ENCODE measurements around the gene ARHGAP21.
"Not testable (repeated sequence)": the region's sequence is repeated elsewhere in the genome, so short reads cannot be mapped to it uniquely, and the experiment has no call there.

Gene ARHGAP21

DNA sequence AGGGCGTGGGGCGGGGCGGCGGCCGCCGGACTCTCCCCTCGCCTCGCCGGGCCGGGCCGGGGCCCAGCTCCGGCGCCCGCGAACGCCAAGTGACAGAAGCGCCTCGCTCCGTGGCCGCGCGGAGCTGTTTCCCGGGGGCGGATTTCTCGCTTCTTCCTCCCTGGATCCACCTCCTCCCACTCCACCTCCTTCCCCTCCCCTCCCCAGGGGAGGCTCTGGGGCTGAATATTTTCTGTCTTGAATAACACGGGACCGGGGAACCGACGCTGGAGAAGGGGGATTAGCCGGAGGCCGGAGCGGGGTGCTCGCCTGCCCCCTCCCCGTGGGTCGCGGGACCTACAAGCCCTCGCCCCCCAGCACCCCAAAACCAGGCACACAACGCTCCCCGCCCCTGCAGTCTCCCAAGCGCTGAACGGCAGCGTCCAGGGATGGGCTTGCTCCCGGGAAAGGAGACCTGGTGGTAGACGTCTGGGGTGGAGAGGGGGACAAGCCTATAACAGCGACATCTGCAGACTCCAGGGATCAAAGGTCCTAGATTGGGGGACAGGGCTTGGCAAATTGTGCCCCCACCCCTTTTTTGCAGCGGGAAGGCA is at the start of gene ARHGAP21:
ARHGAP21 (minus strand) TSS at position 100 of the 593 bp plus-strand sequence. CDS start 1,988 bp downstream, outside the sequence.
- peak; percentile 47 for DNase-seq

DNA sequence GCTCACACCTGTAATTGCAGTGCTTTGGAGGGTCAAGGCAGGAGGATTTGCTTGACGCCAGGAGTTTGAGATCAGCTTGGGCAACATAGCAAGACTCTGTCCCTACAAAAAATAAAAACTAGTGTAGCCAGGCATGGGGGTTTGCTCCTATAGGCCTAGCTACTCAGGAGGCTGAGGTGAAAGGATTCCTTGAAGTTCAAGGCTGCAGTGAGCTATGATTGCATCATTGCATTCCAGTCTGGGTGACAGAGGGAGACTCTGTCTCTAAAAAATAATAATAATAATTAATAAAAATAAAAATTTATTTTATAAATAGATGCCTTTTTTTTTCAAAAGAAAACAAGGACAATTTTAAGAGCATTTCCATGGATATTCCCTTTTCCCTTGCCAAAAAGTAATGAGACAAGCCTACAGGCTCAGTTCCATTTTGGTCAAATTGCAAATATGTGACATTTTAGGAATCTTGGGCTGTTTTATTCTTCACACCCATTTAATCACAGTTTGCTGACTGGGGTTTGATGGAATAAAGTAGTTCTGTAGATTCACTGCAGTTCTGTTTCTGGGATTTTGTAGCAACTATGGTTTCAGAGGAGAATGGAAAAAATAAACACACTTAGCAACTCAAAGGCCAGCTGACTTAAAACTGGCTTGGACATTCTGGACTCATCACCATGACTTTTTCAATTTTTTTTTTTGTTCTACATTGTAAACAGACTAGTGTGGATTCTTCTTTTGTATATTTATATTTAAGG is 48.4 kb upstream of the ARHGAP21 start:
- no peak for DNase-seq

DNA sequence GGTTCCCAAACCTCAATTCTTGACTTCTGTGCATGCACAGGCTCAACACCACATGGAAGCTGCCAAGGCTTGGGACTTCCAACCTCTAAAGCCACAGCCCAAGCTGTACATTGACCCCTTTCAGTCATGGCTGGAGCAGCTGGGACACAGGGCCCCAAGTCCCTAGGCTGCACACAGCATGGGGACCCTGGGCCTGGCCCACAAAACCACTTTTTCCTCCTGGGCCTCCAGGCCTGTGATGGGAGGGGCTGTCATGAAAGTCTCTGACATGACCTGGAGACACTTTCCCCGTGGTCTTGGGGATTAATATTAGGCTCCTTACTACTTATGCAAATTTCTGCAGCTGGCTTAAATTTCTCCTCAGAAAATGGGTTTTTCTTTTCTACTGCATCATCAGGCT is 41.3 kb upstream of the ARHGAP21 start:
- not testable (repeated sequence) for DNase-seq

DNA sequence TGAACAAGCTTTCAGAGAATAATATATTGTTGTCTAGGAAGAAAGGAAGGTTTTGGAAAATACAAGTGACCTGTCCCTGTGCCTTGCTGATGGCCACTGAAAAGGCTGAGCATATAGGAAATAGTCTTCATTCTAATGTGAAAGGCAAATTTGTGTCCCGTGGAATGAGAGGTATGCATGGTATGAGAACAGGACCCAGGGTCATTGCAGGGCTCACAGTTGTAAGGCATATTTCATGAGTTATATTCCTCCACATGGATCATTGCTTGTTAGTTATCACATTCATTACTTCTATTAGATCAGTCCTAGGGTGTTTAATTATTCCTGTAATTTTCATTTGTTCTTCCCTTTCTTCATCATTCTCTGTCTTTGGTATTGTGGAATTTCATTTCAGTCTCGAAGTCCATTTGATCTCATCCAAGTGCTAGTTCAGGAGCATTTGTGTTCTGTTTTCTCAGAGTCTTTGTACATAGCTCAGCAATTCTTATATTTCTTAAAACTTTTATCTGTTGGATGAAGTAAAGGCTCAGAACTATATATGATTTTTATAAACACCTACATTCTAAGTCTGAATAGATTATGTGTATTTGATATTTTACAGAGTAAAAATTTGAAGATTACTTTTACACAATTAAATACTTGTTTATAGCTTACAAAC is 39.4 kb upstream of the ARHGAP21 start:
- no peak for DNase-seq

DNA sequence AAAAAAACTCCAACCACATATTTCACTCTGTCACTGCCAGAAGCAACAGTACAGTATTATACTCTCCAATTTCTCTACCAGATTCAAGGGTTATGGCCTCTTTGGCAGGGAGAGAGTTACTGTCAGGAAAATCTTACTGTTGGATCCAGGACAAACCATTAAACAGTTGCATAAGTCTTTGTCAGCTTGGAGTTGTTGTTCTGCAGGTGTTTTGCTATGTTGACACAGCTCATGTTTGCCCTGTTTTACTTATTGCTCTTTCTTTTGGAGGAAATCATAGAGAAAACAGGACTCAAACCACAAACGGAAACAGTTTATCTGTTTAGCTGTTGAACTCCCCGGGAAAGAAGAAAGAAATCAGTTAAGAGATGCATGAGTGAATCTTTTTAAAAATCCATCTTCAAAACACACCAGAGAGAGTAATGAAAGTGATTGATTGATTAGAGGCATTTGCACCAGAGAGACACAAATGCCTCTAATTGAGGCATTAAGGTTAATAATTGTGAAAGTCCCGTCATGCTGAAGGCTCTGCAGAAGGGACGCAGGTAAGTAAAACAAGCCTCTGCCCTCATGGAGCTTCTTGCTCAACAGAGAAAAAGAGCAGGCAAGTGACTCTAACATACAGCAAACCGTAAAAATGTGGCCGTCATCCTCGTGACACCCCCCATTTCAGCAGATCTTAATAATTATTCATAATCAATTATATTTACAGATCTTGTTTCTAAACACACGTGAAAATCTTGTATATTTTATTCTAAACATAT is 38.7 kb upstream of the ARHGAP21 start:
- no peak for DNase-seq

DNA sequence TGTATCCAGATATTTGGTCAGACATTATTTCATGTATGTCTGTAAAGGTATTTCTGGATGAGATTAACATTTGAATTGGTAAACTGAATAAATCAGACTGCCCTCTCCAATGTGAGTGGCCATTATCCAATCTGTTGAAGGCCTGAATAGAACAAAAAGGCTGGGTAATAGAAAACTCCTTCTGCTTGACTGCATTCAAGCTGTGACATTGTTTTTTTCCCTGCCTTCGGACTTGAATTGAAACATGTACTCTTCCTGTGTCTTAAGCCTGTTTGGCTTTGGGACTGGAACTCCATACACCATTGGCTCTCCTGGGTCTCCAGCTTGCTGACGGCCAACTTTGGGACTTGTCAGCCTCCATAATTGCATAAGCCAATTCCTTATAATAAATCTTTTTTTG is 36.0 kb upstream of the ARHGAP21 start:
- no peak for DNase-seq

DNA sequence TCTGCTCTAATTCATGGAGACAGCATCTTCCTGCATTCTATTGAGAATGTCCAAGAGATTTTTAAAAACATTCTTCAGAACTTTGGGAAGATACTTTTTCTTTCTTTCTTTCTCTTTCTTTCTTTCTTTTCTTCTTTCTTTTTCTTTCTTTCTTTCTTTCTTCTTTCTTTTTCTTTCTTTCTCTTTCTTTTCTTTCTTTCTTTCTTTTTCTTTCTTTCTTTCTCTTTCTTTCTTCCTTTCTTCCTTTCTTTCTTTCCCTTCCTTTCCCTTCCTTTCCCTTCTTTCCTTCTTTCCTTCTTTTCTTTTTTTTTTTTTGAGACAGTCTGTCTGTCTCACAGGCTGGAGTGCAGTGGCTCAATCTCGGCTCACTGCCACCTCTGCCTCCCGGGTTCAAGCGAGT is 34.6 kb upstream of the ARHGAP21 start:
- not testable (repeated sequence) for DNase-seq

DNA sequence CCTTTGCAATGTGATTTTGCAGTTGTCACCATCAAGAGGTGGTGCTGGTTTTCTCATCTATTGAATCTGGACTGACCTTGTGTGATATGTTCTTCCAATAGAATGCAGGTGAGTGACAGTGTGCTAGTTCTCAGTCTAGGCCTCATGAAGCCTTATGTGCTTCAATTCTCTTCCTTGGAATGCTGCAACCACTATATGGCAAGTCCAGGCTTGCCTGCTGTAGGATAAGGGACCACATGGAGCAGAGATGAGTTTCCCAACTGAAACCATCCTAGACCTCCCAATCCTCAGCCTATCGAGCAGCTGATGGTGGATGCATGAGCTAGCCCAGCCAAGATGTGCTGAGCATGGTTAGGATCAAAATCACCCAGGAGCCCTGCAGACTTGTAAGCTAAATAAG is 32.6 kb upstream of the ARHGAP21 start:
- no peak for DNase-seq

DNA sequence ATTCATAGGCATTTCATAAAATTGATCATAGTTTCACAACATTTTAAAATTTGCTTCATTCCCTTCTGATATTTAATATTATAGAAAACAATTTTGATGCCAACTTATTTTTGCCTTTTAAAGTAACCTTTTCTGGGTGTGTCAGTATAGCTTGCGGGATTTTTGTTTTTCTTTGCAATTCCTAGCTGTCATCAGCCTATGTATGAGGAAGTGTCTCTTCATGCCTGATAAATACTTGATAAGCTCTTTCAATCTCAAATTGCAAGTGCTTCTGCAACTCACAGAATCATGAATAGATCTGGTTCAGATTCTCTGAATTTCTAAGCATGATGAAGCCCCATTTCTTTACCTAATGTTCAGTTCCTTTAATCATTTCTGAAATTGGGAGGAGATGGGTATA is 28.0 kb upstream of the ARHGAP21 start:
- DNase-seq = no peak

DNA sequence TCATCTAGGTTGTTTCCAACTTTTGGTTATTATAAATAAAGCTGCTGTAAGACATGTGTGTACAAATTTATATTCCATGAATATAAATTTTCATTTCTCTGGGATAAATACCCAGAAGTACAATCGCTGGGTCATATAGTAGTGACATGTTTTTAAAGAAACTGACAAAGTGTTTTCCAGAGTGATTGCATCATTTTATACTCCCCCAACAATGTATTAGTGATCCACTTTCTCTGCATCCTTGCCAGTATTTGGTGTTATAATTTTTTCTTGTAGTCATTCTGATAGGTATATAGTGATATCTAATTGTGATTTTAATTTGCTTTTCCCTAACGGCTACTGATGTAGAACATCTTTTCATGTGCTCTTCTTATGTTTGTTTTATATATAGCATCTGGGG is 27.0 kb upstream of the ARHGAP21 start:
- DNase-seq = no peak

DNA sequence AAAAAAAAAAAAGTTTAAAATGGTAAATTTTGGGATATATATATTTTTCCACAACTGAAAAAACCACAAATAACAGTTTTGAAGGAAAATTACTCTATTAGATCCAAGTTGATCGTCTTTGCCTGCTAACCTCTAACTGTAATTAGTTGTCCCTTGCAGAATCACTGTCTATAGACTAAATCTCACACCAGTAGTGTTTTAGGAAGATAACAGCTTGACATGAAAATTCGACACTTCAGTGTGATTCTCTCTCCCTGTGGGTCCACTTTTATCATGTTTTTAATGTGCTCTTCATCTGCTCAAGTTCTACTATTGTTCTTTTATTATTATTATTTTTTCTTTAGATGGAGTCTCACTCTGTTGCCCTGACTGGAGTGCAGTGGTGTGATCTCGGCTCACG is 24.5 kb upstream of the ARHGAP21 start:
- no peak for DNase-seq

DNA sequence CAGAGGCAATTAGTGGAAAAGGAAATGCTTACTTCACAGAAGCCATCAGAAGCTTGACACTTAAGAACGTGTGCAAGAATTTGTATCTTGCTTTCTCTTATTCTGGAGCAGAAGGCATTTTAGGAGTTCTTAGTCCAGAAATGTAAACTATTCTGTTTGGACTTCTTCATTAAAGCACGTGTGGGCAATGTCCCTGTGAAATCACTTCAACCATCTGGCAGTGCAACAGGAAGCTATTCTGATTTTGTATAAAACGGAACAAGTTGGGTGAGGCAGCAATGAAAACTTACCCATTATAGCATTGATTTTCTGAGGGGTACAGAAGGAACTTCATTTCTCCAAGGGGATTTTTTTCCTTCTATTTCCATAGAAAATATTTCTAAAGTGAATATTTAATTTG is 21.3 kb upstream of the ARHGAP21 start:
- no peak for DNase-seq

DNA sequence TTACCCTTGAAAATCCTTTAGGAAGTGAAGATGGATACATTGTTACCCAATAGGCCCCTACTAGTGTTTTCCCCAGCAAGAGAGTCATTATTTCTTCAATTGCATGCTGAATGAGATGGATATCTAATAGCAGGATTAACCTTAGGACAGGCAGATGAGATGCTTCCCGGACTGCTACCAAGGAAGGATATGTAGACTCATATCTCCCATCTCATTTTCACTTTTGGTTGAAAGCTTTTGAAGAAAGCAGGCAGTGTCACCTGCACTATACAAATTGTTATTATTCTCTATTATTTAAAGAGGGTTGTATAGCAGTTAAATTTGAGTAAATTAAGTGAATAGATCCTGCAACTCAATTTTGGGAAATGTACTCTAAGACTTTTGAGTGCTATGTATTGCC is 17.0 kb upstream of the ARHGAP21 start:
- no peak for DNase-seq

DNA sequence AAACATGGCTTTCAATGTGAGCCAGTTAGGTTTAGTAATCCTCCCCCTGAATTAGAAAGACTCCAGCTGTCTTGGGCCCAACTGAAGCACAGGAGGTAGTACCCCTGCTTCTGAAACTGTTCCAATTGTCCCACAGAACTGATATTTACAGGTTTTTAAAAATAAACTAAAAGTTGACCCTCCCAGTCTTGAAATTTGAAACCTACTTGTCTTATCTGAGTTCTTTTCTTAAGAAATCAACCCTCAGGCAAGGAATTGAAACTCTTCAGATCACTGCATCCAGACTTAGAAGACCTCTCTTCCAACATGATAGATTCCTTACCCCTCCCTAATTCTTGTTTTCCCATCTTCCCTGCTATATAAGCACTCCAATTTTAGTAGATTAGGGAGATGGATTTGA is 13.3 kb upstream of the ARHGAP21 start:
- DNase-seq = no peak

DNA sequence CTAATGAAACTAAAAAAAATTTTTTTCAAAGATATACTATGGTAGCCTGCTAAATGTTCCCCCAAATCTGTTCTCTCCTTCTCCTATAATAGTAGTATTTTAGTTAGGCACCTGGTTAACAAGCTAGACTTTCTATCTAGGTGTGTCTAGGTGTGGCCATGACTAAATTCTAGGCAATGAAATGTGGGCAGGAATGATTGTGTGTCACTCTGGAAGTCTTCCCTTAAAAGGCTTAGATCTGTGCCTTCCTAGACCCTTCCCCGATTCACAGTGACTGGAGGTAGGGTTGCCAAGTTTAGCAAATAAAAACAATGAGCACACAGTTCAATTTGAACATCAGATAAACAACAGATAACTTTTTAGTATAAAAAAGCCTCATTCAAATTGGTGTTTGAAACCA is 8.3 kb upstream of the ARHGAP21 start:
- DNase-seq = no peak

DNA sequence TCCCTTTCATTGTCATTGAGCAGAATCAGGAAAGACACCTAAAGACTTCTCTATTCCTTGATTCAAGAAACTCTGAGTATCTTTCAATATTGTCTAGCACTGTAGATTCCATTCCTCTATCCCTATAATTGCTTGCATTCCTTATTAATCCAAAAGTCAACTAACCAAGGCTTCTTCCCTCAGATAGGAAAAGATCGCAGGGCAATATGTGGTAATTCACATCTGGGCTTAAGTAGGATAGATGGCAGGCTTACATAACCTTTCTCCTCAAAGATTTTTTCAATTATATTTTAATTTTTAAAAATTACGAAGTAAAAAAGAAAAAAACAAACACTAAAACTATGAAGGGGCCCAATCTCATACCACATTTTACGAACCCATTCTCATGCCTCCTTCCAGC is 7.1 kb upstream of the ARHGAP21 start:
- DNase-seq = no peak

DNA sequence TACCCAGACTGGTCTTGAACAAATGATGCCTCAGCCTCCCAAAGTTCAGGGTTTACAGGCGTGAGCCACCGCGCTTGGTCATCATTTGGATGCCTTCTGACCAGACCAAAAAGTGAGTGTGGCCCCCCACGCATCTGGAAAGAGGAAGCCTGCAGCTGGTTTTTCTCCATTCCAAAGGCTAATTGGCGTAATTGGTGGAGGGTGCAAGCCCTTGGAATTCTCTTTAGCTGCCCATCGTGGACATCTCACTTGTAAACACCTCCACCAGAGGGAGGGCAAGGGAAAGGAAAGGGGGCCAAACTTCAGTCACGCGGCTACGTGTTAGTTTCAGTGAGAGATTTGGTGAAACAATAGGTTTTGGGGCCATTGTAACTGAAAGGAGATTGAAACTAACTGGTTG is 4.1 kb upstream of the ARHGAP21 start:
- no peak for DNase-seq

DNA sequence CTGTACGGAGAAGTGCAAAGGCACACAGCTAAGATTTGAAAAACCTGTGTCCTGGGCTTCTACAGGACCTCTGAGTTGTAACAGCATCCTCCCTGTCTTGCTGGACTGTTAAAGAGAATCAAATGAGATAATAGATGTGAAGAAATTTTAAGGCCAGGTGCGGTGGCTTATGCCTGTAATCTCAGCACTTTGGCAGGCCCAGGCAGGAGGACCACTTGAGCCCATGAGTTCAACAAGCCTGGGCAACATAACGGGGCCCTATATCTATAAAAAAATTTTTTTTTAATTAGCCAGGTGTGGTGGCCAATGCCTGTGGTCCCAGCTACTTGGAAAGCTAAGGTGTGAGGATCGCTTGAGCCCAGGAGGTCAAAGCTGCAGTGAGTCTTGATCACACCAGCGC is 2.9 kb upstream of the ARHGAP21 start:
- no peak for DNase-seq

DNA sequence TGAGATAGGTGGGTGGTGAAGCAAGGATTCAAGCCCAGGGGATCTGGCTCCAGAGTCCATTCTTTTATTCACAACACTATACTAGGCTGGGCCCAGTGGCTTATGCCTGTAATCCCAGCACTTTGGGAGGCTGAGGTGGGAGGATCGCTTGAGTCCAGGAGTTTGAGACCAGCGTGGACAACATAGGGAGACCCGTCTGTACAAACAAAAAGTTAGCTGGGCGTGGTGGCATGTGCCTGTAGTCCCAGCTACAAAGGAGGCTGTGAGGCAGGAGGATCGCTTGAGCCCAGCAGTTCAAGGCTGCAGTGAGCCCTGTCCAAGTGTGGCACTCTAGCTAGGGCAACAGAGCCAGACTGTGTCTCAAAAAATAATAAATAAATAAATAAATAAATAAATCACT is 2.3 kb upstream of the ARHGAP21 start:
- DNase-seq = not testable (repeated sequence)

DNA sequence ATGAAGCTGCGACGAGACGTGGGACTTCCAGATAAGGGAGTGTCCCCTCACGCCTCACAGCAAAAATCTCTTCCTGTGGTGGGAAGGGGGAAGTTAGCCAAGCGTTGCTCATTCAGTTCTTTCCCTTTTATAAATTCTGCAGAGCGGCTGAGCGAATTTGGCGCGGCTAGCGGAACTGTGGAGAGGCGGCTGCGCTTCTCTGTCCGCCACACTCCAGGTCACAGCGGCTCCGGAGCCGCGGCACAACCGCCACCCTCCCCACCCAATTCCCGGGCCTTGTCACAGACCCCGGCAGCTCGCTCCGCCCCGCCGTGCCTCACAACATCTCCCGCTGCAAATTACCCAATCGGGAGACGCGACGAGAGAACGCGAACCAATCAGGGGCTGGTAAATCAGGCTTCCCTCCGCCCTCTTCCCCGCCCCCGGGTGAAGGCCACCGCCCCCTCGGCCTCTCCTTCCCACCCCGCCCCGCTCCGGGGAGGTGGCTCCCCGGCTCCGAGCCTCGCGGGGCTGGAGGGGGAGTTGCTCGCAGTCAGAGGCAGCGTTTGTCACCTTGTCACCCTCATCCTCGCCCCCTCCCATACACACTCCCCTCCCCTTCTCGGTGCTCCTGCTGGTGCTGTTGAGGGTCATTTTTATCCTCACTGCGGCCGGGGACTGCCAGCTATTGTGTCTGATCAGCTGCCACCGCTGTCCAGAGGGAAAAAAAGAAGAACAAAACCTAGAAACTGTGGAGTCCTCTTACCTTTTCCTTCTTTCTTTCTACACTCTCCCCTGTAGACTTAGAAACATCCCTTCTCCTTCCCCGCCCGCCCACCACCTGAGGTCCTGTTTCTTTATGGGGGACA is 918 bp upstream of the ARHGAP21 start:
- DNase-seq = peak; percentile 95

DNA sequence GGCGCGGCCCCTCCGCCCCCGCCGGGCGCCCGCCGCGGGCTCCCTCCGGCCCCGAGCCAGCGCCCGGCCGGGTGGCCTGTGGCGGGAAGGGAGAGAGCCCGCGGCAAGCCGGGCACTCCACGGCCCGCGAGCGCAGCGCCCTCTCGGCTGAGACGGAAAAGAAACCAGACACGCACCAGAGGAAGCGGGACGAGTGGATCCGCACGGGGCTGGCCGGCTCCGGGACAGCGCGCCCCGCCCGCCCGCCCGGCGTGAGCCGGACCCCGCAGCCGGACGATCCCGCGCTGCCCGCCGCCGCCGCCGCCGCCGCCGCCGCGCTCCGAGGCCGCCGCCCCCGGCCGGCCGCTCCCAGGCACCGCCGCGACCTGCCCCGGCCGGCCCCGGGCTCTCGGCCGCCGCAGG is 300 bp downstream of the ARHGAP21 start:
- DNase-seq = peak; percentile 32

DNA sequence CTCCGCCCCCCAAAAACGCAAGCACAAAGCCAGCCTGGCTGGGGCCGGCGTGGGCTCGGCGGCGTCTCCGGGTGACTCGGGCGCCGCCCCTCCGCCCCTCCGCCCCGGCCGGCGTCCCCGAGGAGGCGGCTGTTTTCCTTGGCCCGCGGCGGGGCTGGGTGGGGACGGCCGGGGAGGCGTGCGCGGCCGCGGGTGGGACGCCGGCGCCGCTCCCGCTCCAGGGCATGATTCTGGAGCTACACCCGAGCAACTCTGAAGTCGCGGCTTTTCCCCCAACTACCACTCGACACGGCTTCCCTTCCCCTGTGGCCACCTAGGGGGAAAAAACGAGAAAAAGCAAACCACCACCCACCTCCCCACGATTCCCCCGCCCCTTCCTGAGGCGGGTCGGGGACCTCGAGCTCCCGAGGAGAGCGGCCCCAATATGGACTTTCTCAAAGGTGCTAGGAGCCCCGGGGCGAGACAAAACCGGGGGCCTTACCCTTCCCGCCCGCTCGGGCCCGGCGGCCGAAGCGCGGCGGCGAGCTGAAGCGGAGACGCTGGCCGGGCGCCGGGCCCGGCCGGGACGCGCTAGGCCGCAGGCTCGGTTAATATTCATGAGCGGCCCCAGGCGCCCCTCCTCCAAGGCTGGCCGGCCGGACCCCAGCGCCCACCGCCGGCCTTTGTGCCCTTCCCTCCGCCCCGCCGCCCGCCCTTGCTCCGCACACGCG is 856 bp downstream of the ARHGAP21 start:
- DNase-seq = peak; percentile 59
